Right atrium auricular region (tissue), 2 donors: ENCODE results near the gene MAD1L1. TPM values are rescaled to one million over a fixed set of nuclear protein-coding genes. Genes with fewer than 3 reads are reported as not detected.

Source experiments
- DNase-seq: peaks from one replicate; pipeline ENCODE4 v3.0.0-alpha.2; 2019; ENCODE audit warnings: low spot score
- H3K27ac ChIP-seq, 2 donors: fragments of 200-600 bp; sonication (generic); 1 replicate in 1 of 2; 2 replicates in 1 of 2; pipeline ENCODE4 v1.5.1; 2016 to 2019
- H3K27me3 ChIP-seq, 2 donors: fragments of 200-600 bp; sonication (generic); one replicate each; pipeline versions ENCODE4 v1.5.1 to v1.6.0; 2017 to 2019
- H3K36me3 ChIP-seq: fragments of 200-600 bp; sonication (generic); one replicate; pipeline ENCODE4 v1.5.1; 2016
- H3K4me1 ChIP-seq, 2 donors: fragments of 200-600 bp; sonication (generic); one replicate each; pipeline versions ENCODE4 v1.5.1 to v1.6.0; 2017 to 2019
- H3K4me3 ChIP-seq, 2 donors: fragments of 200-600 bp; sonication (generic); 1 replicate in 1 of 2; 2 replicates in 1 of 2; pipeline ENCODE4 v1.5.1; 2017 to 2019; ENCODE audit warnings: mild to moderate bottlenecking in 1 of 2, moderate library complexity in 1 of 2
- H3K9me3 ChIP-seq, 2 donors: fragments of 200-600 bp; sonication (generic); one replicate each; pipeline ENCODE4 v1.5.1; 2019
- total RNA-seq, 2 donors: library from RNA; depleted of rRNA; stranded (reverse); fragments of >200 nt; gene quantifications; one replicate each; pipeline ENCODE4 v1.1.0, GENCODE V29; 2016
- TF ChIP-seq, protein P1 (sequence below), 2 donors: fragments of 200-600 bp; sonication (generic); IDR thresholded peaks; one replicate each; pipeline ENCODE4 v1.5.1; 2019; ENCODE audit warnings: antibody characterized with exemption in 2 of 2

MAD1L1 gene
- total RNA-seq, 2 donors from 2014 or later, result 13.3 to 31.9 TPM

DNA sequence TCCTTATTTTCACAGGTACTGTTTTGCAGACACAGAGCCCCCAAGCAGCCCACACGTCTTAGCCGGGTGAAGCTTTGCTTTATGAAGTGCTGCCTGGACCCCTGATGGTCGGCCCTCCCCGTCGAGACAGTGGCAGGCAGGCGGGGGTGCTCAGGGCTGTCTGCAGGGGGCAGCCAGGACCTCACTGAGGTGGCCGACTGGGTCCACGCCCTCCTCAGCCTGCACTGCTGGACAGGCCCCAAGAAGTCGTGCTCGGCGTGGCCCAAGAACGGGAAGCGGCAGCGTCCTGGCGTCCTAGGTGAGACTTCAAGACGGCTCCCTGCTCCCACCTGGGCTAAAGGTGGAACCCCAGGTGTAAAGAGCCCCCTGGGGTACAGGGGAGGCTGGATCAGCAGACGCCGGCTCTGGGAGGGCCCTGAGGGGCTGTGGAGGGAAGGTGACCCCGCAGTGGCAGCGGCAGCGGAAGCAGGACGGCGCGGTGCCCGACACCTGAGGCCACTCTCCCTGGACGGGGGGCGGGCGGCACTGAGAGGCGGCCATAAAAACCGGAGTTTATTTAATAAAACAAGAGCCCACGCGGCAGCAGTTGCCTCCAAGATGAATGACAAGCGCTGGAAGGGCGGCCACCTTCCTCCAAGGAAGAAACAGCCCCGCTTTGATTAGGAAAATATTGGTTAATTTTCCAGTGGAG, 383.2 kb downstream of the MAD1L1 start:
- Histone ChIP-seq H3K27me3 (no peaks in the 10 kb centered on the region), H3K4me1 (no peaks in the 10 kb centered on the region), H3K9me3 (no peaks in the 10 kb centered on the region), H3K36me3 (no peaks in the 10 kb centered on the region), H3K27ac (no peak overlapping the region), H3K4me3 (no peak overlapping the region)
- no peak for DNase-seq
- TF ChIP-seq, protein P1, sequence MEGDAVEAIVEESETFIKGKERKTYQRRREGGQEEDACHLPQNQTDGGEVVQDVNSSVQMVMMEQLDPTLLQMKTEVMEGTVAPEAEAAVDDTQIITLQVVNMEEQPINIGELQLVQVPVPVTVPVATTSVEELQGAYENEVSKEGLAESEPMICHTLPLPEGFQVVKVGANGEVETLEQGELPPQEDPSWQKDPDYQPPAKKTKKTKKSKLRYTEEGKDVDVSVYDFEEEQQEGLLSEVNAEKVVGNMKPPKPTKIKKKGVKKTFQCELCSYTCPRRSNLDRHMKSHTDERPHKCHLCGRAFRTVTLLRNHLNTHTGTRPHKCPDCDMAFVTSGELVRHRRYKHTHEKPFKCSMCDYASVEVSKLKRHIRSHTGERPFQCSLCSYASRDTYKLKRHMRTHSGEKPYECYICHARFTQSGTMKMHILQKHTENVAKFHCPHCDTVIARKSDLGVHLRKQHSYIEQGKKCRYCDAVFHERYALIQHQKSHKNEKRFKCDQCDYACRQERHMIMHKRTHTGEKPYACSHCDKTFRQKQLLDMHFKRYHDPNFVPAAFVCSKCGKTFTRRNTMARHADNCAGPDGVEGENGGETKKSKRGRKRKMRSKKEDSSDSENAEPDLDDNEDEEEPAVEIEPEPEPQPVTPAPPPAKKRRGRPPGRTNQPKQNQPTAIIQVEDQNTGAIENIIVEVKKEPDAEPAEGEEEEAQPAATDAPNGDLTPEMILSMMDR (IDR thresholded peaks at IDR 0.05), result no peak

DNA sequence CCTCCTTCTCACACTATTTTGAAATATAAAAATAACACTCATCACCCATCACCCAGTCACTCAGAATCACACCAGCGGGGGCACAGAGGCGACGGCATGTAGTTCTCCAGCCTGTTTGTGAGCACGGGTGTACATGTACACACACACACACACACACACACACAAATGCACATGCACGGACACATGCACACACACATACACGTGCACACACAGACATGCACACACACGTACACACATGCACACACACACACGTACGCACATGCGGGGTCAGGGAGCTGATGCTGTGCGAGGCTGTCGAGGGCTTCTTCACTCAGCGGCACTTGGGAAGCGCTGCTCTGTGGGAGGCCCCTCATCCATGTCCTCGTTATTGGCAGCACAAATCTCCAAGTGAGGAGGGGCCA, 383.8 kb downstream of the MAD1L1 start:
- H3K9me3 ChIP-seq, result no peaks in the 10 kb centered on the region
- no peaks in the 10 kb centered on the region for H3K4me1 ChIP-seq
- no peak overlapping the region for H3K4me3 ChIP-seq
- H3K27ac ChIP-seq, result no peak overlapping the region
- no peaks in the 10 kb centered on the region for H3K36me3 ChIP-seq
- TF ChIP-seq, protein P1 (IDR thresholded peaks at IDR 0.05), result no peak
- no peak for DNase-seq
- H3K27me3 ChIP-seq, result no peaks in the 10 kb centered on the region

DNA sequence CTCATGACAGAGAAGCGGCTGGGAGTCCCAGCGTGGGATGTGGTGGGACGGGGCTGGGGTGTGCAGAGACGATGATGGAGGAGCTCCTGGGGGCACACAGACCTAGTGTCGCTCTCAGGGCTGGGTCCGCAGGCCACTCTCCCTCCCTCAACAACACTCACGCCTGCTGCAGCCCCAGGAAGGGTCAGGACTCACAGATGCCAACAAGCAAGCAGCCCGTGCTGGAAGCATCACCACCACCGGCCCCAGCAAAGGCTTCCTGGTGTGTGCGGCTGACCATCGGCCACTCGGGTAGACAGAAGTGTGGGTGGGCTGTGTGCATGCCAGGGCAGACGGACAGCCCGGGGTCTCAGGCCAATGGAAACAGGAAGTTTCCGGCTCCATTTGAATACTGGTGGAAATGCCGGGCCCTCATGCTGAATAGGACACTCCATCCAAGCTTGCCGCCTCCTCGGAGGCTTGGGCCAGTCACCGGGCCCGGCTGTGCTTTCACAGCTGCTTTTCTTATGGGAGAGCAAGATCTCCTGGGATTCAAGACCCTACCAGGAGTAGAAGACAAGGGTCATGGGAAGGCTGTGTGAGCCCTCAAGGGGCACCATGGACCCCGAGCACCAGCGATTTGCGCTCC, 384.6 kb downstream of the MAD1L1 start:
- H3K36me3 ChIP-seq, result no peaks in the 10 kb centered on the region
- no peak overlapping the region for H3K27ac ChIP-seq
- DNase-seq, result no peak
- no peaks in the 10 kb centered on the region for H3K9me3 ChIP-seq
- no peaks in the 10 kb centered on the region for H3K4me1 ChIP-seq
- H3K27me3 ChIP-seq, result no peaks in the 10 kb centered on the region
- TF ChIP-seq, protein P1 (IDR thresholded peaks at IDR 0.05), result no peak
- H3K4me3 ChIP-seq, result no peak overlapping the region

DNA sequence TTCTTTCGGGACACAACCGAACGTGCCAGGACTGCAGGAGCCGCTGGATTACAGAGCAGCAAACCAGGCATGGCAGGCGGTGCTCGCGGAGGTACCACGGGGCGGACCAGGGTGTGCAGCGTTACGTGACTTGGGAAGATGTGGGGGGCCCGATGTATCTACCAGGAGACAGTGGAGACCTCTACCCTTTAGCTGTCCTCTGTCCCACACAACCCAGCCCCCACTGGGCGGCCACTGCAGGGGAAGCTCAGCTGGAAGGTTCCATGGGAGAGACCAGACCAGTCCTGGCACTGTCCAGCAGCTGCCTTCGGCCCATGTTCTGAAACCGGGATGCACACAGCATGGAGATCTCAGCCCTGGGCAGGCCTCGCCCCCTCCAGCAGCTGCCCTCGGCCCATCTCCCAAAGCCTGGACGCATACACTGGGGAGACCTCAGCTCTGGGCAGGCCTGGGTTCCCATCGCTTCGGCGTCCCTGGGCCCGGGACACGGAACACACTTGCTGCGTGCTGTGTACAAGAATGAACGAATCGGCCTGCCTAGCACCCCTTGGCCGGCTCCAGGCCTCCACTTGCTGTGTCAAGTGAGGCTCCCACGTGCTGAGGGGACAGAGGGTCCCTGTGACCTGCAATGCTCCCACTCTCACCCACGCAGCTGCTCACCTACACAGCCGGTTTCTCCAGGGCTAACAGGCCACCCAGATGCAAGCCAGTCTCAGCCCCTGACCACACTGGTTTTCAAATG, 385.3 kb downstream of the MAD1L1 start:
- Histone ChIP-seq H3K27me3 (no peaks in the 10 kb centered on the region), H3K4me3 (no peak overlapping the region), H3K4me1 (no peaks in the 10 kb centered on the region), H3K36me3 (no peaks in the 10 kb centered on the region), H3K27ac (no peak overlapping the region), H3K9me3 (no peaks in the 10 kb centered on the region)
- TF ChIP-seq, protein P1 (IDR thresholded peaks at IDR 0.05), result no peak
- DNase-seq, result no peak

DNA sequence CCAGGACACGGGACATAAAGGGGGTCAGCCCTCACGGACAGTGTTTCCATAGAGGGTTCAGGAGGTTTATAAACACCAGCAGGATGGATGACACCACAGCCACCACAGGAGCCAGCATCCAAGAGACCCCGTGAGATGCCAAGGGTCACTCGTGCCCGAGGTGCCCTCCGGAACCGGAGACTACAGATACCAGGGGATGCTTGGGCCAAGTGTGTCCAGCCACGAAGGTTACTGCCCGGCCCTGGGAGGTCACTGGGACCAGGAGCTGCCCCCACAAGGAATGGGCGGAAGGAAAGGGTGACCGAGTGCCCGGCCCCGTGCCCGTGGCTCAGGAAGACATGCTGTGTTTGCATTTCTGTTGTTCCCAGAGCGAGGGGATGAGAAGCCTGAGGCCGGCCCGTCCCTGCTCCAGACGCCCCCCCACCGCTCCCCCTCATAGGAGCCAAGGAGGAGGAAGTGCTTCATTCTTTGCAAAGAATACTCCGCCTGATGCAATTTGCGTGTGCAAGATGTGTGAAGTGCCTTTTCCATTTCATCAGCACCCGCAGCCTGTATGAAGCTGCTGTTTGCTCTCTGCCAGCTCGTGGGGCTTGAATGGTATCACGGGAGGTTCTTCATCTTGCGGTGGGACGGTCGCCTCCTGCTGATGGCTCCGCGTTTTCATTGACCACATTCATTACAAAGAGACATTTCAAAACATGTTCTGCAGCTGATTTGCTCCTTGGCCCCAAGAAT, 386.2 kb downstream of the MAD1L1 start:
- TF ChIP-seq, protein P1 (IDR thresholded peaks at IDR 0.05), result no peak

More for the DNA sequence above, 386.2 kb downstream of the MAD1L1 start:
- Histone ChIP-seq H3K4me1 (no peaks in the 10 kb centered on the region), H3K4me3 (no peak overlapping the region), H3K27ac (no peak overlapping the region), H3K36me3 (no peaks in the 10 kb centered on the region), H3K27me3 (no peaks in the 10 kb centered on the region), H3K9me3 (no peaks in the 10 kb centered on the region)
- no peak for DNase-seq
